Psoas muscle (tissue), 8 donors: Measurements from ENCODE around the gene ANTXR1. TPM values are rescaled to one million over a fixed set of nuclear protein-coding genes. Genes with fewer than 3 reads are reported as not detected.

ENCODE experiments used
- ATAC-seq, 4 donors: fragments of 200-7000 bp; cut with Tn5 transposase; one replicate each; pipeline ENCODE4 v1.9.1; 2020; ENCODE audit warnings: moderate library complexity in 3 of 4, mild to moderate bottlenecking in 2 of 4
- DNase-seq, 2 donors: peaks; one replicate each; pipeline ENCODE4 v3.0.0-alpha.2; 2020
- H3K27ac ChIP-seq: fragments of 200-600 bp; one replicate; pipeline ENCODE4 v1.8.0; 2022
- H3K27me3 ChIP-seq, 3 donors: fragments of 200-600 bp in 1 of 3; one replicate each; pipeline versions ENCODE4 v1.6.1 to v1.8.0; 2013 to 2022; ENCODE audit warnings: low read length in 2 of 3, mild to moderate bottlenecking in 2 of 3, moderate library complexity in 1 of 3; ENCODE audit not compliant: insufficient read depth in 3 of 3
- H3K36me3 ChIP-seq, 2 donors: fragments of 200-600 bp in 1 of 2; one replicate each; pipeline versions ENCODE4 v1.6.1 to v1.8.0; 2013 to 2022; ENCODE audit warnings: low read depth in 1 of 2, mild to moderate bottlenecking in 1 of 2, moderate library complexity in 1 of 2; ENCODE audit not compliant: insufficient read depth in 1 of 2
- H3K4me1 ChIP-seq: fragments of 200-600 bp; one replicate; pipeline ENCODE4 v1.8.0; 2022
- H3K4me3 ChIP-seq: fragments of 200-600 bp; one replicate; pipeline ENCODE4 v1.8.0; 2022; ENCODE audit warnings: mild to moderate bottlenecking
- H3K9me3 ChIP-seq: fragments of 200-600 bp; one replicate; pipeline ENCODE4 v1.8.0; 2022
- WGBS, 3 donors: extraction: QIAGEN DNeasy Blood & Tissue Kit; methylation state at CpG; one replicate each; pipeline versions ENCODE4 v1.1.6 to v1.1.7; 2013; 5-methylcytosine and 5-hydroxymethylcytosine counted together
- intact Hi-C, 2 donors: fragments of 100-400 bp; cut with DNase I; formaldehyde crosslinking; loops; one replicate each; pipeline versions ENCODE4 v1.11.0 to v1.14.2; 2022
- polyA plus RNA-seq, 3 donors: library from polyadenylated mRNA; stranded (reverse); fragments of 200-250 nt; gene quantifications; one replicate each; pipeline ENCODE4 v1.2.3, GENCODE V29; 2013
- total RNA-seq, 4 donors: library from RNA; stranded (reverse); fragmentation: NEBNext Ultra II Directional in 2 of 4; extraction: Animal tissue kit (Norgen Biotek cat#: 25700) in 2 of 4; gene quantifications; one replicate each; pipeline versions ENCODE4 v1.2.1 to v1.2.4, GENCODE V29; 2021 to 2023
- TF ChIP-seq, protein P1 (sequence below): fragments of 200-600 bp; IDR thresholded peaks from one replicate; pipeline ENCODE4 v1.8.0; 2022; ENCODE audit warnings: antibody characterized with exemption
- donor health status: healthy with polysubstance abuse.
- donor health status: DM: no; HTN: no; CAD: no; lungs with moderate emphysema.
- donor health status: Bipolar disorder and iron deficiency.
- donor health status: healthy.
- donor health status: DM: yes; HTN: yes; CAD: no.
- donor health status: DM: no; HTN: no; CAD: no.
- donor health status: DM: no; HTN: no; CAD: no.
- donor health status: DM: yes; HTN: yes; CAD: no.

ANTXR1 gene
- total and polyA plus RNA-seq, 7 donors: 3.7 to 24.3 (median 10.9) TPM

DNA sequence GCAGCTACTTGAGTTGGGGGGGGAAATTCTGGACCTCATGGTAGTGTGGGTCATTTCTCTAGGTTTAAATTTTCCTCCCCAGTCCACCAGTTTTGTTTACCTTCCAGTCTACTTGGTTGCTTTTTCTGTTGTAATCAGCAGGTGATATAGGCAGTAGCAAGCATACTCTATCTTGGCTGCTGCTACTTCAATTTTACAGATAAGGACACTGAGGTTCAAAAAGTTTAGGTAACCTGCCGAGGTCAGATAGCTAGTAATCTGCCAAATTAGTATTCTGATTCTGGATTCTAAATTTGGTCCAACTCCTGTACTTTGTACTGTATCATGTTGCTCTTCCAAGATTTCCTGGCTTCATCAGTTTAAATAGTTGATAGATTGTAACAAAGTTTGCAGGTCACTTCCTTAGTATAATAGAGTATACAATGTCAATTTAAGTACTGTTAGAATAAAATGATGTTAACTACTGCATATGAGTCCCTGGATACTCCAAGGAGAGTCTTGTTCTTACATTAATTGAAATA, 34.7 kb downstream of the ANTXR1 start:
- ATAC-seq: no peak

GRCh38 chr2:69050802-69051201, 37.8 kb downstream of the ANTXR1 start:
- no peak for ATAC-seq
- 96 to 97% (median 97%) methylated on average over 4 of the region's 4 CpGs for WGBS, 3 donors
- Histone ChIP-seq H3K4me1 (no peaks in the 10 kb centered on the region), H3K4me3 (no peak overlapping the region), H3K9me3 (no peaks in the 10 kb centered on the region), H3K36me3 (no peaks in the 10 kb centered on the region), H3K27ac (no peak overlapping the region), H3K27me3 (no peaks in the 10 kb centered on the region)
- TF ChIP-seq, protein P1, sequence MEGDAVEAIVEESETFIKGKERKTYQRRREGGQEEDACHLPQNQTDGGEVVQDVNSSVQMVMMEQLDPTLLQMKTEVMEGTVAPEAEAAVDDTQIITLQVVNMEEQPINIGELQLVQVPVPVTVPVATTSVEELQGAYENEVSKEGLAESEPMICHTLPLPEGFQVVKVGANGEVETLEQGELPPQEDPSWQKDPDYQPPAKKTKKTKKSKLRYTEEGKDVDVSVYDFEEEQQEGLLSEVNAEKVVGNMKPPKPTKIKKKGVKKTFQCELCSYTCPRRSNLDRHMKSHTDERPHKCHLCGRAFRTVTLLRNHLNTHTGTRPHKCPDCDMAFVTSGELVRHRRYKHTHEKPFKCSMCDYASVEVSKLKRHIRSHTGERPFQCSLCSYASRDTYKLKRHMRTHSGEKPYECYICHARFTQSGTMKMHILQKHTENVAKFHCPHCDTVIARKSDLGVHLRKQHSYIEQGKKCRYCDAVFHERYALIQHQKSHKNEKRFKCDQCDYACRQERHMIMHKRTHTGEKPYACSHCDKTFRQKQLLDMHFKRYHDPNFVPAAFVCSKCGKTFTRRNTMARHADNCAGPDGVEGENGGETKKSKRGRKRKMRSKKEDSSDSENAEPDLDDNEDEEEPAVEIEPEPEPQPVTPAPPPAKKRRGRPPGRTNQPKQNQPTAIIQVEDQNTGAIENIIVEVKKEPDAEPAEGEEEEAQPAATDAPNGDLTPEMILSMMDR: no peak
- no peak for DNase-seq
- intact Hi-C loops: no loop called here

More for the DNA sequence above, 34.7 kb downstream of the ANTXR1 start:
- intact Hi-C loops: no loop called here
- Histone ChIP-seq H3K27ac (no peak overlapping the region), H3K27me3 (no peaks in the 10 kb centered on the region), H3K9me3 (no peaks in the 10 kb centered on the region), H3K4me3 (no peak overlapping the region), H3K36me3 (peaks cover 2 to 7% of the 10 kb centered on the region in 2 donors), H3K4me1 (no peaks in the 10 kb centered on the region)
- TF ChIP-seq, protein P1: no peak
- 18 to 49% (median 20%) methylated on average over 1 of the region's 1 CpG for WGBS, 3 donors
- no peak for DNase-seq

DNA sequence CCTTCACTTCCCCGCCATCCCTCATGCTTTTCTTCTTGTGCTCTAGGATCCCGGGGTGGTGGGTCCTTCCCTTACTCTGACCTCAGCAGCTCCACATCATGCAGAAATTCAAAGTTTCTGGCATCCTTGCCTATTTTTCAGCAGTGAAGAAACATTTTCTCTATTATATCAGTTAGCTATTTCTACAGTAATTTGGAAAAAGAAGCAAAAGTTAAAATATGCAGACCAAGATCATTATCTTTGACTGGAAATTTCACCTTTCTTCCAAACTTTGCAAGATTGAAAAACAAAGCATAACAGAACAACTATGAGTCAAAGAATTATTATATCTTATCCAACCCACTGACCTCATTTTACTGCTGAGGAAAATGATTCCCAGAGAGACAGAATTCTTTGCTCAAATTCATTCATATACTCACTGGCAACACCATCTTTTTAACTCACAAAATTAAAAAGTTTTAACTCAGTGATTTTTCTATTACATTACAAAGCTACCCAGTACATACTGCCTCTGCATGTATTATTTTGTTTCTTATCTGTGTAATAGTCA, 40.5 kb downstream of the ANTXR1 start:
- intact Hi-C loops: no loop called here
- H3K27ac ChIP-seq: no peak overlapping the region
- no peak for ATAC-seq

GRCh38 chr2:69054431-69054830, 41.5 kb downstream of the ANTXR1 start:
- intact Hi-C loops: no loop called here
- Histone ChIP-seq H3K36me3 (no peaks in the 10 kb centered on the region), H3K4me3 (no peak overlapping the region), H3K9me3 (no peaks in the 10 kb centered on the region), H3K4me1 (no peaks in the 10 kb centered on the region), H3K27me3 (no peaks in the 10 kb centered on the region), H3K27ac (no peak overlapping the region)
- 76 to 88% (median 81%) methylated on average over 2 of the region's 2 CpGs for WGBS, 3 donors
- no peak for DNase-seq
- TF ChIP-seq, protein P1: no peak
- peak in 3 of 4 donors; percentile 35 to 50 (median 45) for ATAC-seq

More for the DNA sequence above, 40.5 kb downstream of the ANTXR1 start:
- no peaks in the 10 kb centered on the region for H3K4me1 ChIP-seq
- TF ChIP-seq, protein P1: no peak
- H3K9me3 ChIP-seq: no peaks in the 10 kb centered on the region
- no peaks in the 10 kb centered on the region for H3K27me3 ChIP-seq
- H3K36me3 ChIP-seq: no peaks in the 10 kb centered on the region
- WGBS, 3 donors: 84 to 88% (median 85%) methylated on average over 2 of the region's 2 CpGs
- H3K4me3 ChIP-seq: no peak overlapping the region
- DNase-seq: no peak
